IPS-20b (cell line): ENCODE results near the gene RNF38.

Experiments
- H3K27ac ChIP-seq: one replicate; pipeline ENCODE4 v1.5.1; 2013; ENCODE audit warnings: low read length
- H3K27me3 ChIP-seq: 2 replicates; pipeline ENCODE4 v1.6.1; 2013; ENCODE audit warnings: mild to moderate bottlenecking, low read length, inconsistent platforms; ENCODE audit not compliant: insufficient read depth
- H3K36me3 ChIP-seq: 2 replicates; pipeline ENCODE4 v1.6.1; 2013; ENCODE audit warnings: low read depth, mild to moderate bottlenecking, inconsistent platforms, low read length, moderate library complexity; ENCODE audit not compliant: insufficient read depth
- H3K4me1 ChIP-seq: 2 replicates; pipeline ENCODE4 v1.6.1; 2013; ENCODE audit warnings: mild to moderate bottlenecking, control low read depth, inconsistent platforms, low read length, moderate library complexity; ENCODE audit not compliant: insufficient read depth
- H3K4me3 ChIP-seq: 2 replicates; pipeline ENCODE4 v1.5.1; 2013; ENCODE audit warnings: mild to moderate bottlenecking, low read length, inconsistent platforms
- H3K9ac ChIP-seq: 2 replicates; pipeline ENCODE4 v1.6.1; 2013; ENCODE audit warnings: low read depth, mild to moderate bottlenecking, inconsistent platforms, low read length, moderate library complexity
- H3K9me3 ChIP-seq: 2 replicates; pipeline ENCODE4 v1.6.1; 2013; ENCODE audit warnings: mild to moderate bottlenecking, low read depth, low read length, inconsistent platforms; ENCODE audit not compliant: insufficient read depth

The RNF38 gene

DNA sequence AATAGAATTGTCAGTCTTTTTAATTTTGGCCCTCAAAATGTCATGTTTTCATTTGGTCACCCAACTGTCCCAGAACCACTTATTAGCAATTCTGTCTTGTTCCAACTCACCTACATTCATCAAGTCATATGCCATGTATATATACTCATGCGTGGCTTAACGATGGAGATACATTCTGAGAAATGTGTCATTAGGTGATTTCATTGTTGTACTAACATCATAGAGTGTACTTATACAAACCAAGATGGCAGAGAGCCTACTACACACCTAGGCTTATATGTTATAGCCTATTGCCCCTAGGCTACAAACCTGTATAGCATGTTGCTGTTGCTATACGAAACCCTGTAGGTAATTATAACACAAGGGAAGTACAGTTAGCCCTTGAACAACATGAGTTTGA is 36.6 kb downstream of the RNF38 start:
- no peaks in the 10 kb centered on the region for H3K27me3 ChIP-seq
- H3K9ac ChIP-seq = no peak overlapping the region
- no peaks in the 10 kb centered on the region for H3K9me3 ChIP-seq
- peaks cover 82% of the 10 kb centered on the region for H3K36me3 ChIP-seq
- no peak overlapping the region for H3K4me3 ChIP-seq
- no peak overlapping the region for H3K27ac ChIP-seq
- no peaks in the 10 kb centered on the region for H3K4me1 ChIP-seq

DNA sequence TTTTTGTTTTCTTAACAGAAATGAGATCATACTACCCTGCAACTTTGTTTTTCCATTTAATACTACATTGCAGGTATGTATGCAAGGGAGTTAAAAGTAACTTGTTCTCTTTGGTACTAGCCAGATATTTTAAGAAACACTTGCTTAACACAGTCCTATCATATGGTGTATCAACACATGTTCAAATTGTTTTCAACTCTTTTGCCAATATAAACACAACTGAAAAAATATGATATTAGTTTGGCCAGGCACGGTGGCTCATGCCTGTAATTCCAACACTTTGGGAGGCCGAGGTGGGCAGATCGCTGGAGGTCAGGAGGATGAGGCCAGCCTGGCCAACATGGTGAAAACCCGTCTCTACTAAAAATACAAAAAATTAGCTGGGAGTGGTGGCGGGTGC is 41.6 kb downstream of the RNF38 start:
- no peaks in the 10 kb centered on the region for H3K27me3 ChIP-seq
- H3K36me3 ChIP-seq = peaks cover 84% of the 10 kb centered on the region

DNA sequence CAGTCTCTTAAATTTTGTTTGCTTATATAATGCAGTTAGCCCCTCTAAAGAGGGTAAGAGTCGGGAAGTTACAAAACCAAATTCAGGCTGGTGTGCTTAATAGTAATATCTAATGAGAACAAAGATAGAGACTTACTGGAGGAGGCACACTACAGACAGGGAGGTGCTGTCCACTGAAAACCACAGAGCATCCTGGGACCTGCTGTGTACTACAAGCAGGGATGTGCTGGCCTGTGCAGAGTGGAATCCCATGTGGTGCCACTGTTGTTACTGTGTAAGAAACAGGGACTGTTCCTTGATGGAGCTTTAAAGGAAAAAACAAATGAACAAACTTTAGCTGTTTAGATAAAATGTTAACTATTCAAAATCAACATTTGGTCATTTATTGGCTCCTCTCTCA is 42.4 kb downstream of the RNF38 start:
- no peak overlapping the region for H3K27ac ChIP-seq
- no peak overlapping the region for H3K4me3 ChIP-seq
- no peaks in the 10 kb centered on the region for H3K9me3 ChIP-seq
- H3K4me1 ChIP-seq = no peaks in the 10 kb centered on the region
- H3K27me3 ChIP-seq = no peaks in the 10 kb centered on the region
- H3K9ac ChIP-seq = no peak overlapping the region
- peaks cover 83% of the 10 kb centered on the region for H3K36me3 ChIP-seq

More for the DNA sequence above, 41.6 kb downstream of the RNF38 start:
- no peaks in the 10 kb centered on the region for H3K4me1 ChIP-seq
- H3K27ac ChIP-seq = no peak overlapping the region
- H3K9me3 ChIP-seq = no peaks in the 10 kb centered on the region
- no peak overlapping the region for H3K9ac ChIP-seq
- H3K4me3 ChIP-seq = no peak overlapping the region

DNA sequence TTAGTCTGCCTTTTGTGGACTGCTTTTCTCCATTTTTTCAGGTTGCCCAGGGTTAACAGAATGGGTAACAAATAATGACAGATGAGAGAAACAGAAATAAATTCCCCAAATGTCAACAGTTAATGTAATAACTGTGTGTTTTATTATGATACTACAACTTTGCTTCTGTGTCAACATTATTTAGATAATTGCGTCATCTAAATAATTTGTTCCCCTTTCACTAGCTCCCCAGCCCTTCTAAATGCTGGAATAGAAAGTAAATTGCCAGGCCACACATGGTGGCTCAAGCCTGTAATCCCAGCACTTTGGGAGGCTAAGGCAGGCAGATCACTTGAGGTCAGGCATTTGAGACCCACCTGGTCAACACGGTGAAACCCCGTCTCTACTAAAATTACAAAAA is 53.5 kb downstream of the RNF38 start:
- H3K27ac ChIP-seq = no peak overlapping the region
- peaks cover 93% of the 10 kb centered on the region for H3K36me3 ChIP-seq

DNA sequence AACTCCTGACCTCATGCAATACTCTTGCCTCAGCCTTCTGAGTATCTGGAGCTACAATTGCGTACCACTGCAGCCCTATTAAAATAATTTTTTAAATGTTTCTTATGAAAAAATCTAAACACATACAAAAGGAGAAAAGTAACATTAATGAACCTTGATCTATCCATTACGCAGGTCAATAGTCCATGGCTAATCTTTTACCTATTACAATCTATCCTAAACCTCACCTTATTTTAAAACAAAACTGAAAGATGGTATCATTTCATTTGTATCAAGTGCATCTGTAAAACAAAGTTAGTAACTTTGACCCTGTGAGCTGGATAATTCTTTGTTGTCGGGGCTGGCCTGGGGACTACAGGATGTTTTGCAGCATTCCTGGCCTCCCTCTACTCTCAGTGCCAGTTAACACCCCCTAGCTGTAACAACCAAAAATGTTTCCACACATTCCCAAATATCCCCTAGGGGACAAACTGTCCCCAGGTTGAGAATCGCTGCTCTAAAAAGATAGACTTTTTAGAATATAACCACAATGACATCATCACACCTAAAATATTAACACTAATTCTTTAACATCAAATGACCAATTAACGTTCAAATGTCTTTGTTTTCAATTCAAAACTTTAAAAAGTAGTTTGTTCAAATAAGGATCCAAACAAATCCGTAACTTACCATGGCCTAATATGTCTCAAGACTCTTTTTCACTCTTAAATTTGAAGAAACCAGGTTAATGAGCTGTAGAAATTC is 54.8 kb downstream of the RNF38 start:
- Histone ChIP-seq H3K4me3 (no peak overlapping the region), H3K9ac (no peak overlapping the region), H3K4me1 (no peaks in the 10 kb centered on the region), H3K36me3 (peaks cover 93% of the 10 kb centered on the region), H3K27me3 (no peaks in the 10 kb centered on the region), H3K9me3 (no peaks in the 10 kb centered on the region), H3K27ac (no peak overlapping the region)

More for the DNA sequence above, 53.5 kb downstream of the RNF38 start:
- H3K4me1 ChIP-seq = no peaks in the 10 kb centered on the region
- no peaks in the 10 kb centered on the region for H3K9me3 ChIP-seq
- H3K9ac ChIP-seq = no peak overlapping the region
- no peaks in the 10 kb centered on the region for H3K27me3 ChIP-seq
- H3K4me3 ChIP-seq = no peak overlapping the region

DNA sequence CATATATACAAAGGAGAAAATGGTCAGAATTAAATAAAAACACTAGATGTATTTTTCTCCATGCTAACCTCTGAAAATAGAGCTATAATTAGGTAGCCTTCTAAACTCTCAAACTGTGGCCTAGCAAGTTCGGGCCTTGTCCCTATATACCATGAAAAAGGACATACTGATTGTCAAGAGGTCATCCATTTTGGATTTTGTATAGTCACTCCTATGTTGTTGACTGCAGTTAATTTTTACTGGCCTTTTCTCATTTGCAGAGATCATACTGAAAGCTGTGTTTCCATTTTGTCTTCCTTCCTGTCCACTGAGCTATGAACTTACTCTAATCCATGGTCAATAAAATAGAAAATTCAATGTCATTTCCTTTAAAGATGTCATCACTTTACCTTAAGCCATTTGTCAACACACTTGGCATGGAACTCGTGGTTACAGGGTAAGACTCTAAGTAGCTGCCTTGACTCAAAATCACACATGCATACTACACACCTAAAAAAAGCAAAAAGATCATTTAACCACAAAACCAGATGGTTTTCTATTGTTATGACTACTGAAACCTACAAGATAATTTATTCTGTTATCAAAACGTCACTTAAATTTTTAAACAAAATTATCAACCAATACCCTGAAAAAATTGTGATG is 58.0 kb downstream of the RNF38 start:
- Histone ChIP-seq H3K27me3 (no peaks in the 10 kb centered on the region), H3K4me3 (no peak overlapping the region), H3K4me1 (no peaks in the 10 kb centered on the region), H3K27ac (no peak overlapping the region), H3K9ac (no peak overlapping the region), H3K36me3 (peaks cover 95% of the 10 kb centered on the region), H3K9me3 (no peaks in the 10 kb centered on the region)

DNA sequence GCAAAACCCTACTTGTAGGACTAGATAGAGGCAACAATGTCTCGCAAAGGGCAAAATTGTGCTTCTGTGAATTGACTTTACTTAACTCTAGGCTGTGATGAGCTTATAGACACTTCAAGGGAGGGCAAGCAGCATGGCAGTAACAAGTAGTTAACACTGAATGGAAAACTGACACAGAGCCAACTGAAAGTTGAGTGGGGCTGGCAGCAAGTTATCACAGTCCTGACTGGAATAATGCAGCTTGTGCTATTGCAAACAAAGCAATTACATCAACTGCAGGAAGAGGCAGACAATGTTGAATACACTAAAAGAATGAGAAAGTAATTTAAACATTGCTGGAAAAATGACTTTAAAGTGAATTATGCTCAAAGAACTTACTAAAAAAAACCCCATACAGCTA is 62.2 kb downstream of the RNF38 start:
- peaks cover 89% of the 10 kb centered on the region for H3K36me3 ChIP-seq
- H3K9ac ChIP-seq = no peak overlapping the region
- H3K4me3 ChIP-seq = no peak overlapping the region
- no peak overlapping the region for H3K27ac ChIP-seq
- no peaks in the 10 kb centered on the region for H3K9me3 ChIP-seq
- H3K27me3 ChIP-seq = no peaks in the 10 kb centered on the region
- no peaks in the 10 kb centered on the region for H3K4me1 ChIP-seq

DNA sequence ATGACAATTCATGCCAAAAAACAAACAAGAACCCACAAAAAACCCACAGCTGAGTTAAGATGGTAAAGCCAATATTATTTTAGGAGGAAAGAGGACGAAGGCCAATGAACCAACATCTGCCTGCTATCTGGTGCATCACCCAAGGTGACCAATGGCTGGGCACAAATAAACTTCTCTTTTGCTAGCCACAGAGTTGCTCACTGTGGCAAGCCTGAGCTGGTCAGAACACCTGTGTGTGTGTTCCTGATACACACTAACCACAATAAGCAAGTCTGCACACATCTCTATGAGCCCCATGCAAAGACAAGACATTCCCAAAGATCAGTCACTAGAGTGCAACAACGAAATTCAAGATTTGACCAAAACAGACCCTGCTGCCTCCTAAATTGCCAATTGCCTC is 63.1 kb downstream of the RNF38 start:
- Histone ChIP-seq H3K27me3 (no peaks in the 10 kb centered on the region), H3K4me3 (no peak overlapping the region), H3K36me3 (peaks cover 81% of the 10 kb centered on the region), H3K4me1 (no peaks in the 10 kb centered on the region), H3K27ac (no peak overlapping the region), H3K9ac (no peak overlapping the region), H3K9me3 (no peaks in the 10 kb centered on the region)

DNA sequence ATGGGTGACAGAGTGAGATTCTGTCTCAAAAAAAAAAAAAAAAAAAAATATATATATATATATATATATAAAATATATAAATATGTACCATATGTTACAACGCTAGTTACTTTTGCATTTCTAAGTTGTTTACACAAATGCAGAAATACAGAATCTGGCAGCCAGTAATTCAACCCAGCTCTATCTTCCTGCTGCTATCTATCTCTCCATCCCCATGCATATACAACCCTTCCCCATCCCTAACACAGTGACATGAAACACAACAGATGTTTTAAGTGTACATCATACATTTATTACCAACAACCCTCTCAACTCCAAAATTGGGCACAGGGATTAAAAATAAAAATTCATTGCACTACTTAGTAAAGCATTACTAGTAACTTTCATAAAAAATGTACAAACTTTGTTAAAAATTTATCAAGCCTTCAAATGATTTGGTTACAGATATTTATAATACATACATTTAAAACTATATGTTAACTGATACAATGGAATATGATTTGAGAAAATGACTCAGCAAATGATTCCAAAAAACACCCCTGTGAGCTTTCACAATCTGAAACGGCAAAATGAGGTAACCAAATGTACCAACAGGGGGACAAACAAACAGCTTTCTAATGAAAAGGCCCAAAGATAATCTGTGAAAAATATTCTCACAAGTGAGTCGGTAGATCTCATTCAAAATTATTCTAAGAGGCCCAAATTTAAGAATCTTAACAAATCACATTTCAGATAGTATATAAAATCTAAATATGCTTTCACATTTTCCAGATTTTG is 63.8 kb downstream of the RNF38 start:
- Histone ChIP-seq H3K27me3 (no peaks in the 10 kb centered on the region), H3K9me3 (no peaks in the 10 kb centered on the region), H3K36me3 (peaks cover 74% of the 10 kb centered on the region), H3K9ac (no peak overlapping the region), H3K4me3 (no peak overlapping the region), H3K27ac (no peak overlapping the region), H3K4me1 (no peaks in the 10 kb centered on the region)

DNA sequence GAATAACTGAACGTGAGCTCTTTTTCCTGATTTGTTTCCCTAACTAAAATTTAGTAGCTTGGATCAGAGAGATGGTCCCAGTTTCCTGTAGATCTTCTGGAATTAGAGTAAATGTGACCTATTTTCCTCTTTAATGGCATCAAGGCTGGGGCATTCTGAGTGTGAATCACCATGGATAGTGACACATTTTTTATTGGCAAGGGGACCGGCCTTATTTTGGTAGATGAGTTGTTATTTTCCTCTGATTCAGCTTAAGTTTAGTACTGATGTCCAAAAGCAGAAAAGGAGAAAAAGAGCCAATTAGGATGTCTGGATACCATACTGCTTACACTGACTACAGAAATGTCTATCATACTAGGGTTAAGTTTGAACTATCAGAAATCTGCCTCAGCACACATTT is 68.1 kb downstream of the RNF38 start:
- Histone ChIP-seq H3K4me1 (no peaks in the 10 kb centered on the region), H3K9me3 (no peaks in the 10 kb centered on the region), H3K27ac (no peak overlapping the region), H3K9ac (no peak overlapping the region), H3K4me3 (no peak overlapping the region), H3K36me3 (peaks cover 31% of the 10 kb centered on the region), H3K27me3 (no peaks in the 10 kb centered on the region)

DNA sequence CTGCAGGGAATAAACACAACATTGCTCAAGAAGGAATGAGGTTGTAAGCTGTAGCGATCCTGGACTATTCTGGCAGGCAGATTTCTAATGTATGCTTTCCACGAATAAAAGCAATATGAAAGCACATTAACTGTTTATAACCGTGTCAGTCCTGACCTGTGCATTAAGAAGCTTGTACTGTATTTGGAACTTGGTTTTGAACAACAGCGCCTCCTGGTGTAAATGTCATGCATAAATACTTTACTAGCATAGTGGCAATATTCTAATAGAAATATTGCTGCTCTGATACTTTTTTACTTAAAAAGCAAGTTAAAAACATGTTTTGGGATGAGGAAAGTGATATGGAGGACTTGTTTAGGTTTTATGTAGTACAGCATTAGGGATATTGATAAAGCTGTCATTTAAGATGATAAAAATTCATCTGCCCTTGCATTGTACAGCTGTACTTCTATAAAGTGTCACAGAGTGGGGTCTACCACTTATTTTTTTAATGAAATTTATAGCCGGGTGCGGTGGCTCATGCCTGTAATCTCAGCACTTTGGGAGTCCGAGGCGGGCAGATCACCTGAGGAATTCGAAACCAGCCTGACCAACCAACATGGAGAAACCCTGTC is 71.2 kb downstream of the RNF38 start:
- Histone ChIP-seq H3K9me3 (no peaks in the 10 kb centered on the region), H3K27me3 (no peaks in the 10 kb centered on the region), H3K36me3 (peaks cover 3% of the 10 kb centered on the region; the same call in 1 of the 2 replicates), H3K9ac (no peak overlapping the region), H3K4me1 (no peaks in the 10 kb centered on the region), H3K4me3 (no peak overlapping the region), H3K27ac (no peak overlapping the region)
